GM19372 (cell line): ENCODE measurements around the gene ACKR1.

Experiments
- ATAC-seq: cut with Tn5 transposase; IDR thresholded peaks from one replicate; pipeline ENCODE4 v1.9.1; 2021; ENCODE audit warnings: mild to moderate bottlenecking, low read depth, moderate library complexity; ENCODE audit not compliant: unreplicated experiment

Gene ACKR1

DNA sequence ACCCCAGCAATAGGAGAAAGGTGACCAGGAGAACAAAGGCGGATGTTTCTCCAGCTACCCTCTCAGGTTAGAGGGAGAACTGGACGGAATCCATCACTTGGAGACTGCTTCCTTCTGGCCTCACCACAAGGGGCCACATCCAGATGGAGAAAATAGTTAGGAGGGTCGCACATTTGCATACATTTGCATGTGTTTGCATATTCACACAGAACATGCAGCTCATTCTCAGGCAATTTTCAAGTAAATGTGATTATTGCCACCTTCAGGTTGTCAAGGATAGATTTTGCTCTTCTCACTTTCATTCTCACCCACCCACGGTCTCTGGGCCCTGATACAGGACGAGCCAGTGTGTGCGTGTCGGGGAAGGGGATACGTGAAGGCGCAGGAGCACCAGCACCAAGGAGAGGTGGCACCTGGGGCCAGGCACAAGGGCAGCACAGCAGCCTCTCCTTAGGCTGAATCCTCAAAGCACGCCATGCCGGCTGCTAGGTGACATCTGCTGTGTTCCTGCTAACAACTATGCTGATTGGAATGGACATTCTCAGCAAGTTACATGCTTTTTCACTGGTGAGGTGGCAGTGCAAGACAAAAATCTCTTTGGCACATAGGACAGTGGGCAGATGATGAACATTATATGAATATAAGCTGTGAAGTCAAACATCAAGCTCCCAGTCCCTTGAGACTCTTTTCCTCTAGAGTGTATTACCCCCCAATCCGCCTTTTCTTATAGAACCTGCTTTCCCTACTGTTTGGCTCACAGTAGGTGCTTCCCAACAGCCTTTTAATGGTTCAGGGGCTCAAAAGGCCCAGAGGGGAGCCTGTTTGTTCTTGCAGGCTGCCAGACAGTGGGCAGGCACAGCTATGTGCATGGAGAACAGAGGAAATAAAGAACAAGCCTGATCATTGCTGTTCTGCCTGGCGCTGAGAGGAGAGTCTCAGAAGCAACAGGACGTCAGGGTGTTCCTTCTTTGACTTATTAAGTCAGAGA is 14.3 kb downstream of the ACKR1 start:
- no peak for ATAC-seq

DNA sequence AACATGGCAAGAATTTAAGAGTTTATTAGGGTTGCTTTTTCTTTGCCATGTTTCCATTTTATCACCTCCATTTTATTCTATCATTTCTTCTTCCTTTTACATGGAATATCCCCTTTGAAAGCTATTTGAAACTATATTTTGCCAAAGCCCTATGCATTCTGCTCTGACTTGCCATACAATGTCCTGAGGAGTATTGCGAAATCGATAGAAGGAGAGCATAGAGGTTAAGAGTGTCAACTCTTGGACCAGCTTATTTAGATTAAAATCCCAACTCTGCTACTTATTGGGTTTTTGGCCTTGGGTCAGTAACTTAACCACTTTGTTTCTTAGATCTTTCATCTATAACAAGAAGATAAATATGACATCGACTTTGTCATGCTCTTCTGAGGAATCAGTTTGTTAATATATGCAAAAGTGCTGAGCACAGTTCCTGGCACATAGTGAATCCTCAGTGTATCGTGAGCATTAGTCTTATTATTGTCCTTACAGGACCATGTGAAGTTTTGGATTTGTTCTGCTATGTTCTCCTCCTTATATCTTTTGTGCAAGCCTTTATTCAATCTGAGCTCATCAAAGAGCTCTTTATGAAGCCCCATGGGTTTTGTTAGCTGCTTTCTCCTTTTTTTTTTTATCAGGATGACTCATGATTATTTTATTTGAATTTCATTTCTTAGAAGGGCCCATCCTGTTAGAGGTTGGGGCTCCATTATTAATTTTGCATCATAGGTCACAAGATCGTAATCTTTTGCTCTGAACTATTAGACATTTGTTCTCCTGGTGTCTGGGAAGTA is 17.6 kb downstream of the ACKR1 start:
- no peak for ATAC-seq

DNA sequence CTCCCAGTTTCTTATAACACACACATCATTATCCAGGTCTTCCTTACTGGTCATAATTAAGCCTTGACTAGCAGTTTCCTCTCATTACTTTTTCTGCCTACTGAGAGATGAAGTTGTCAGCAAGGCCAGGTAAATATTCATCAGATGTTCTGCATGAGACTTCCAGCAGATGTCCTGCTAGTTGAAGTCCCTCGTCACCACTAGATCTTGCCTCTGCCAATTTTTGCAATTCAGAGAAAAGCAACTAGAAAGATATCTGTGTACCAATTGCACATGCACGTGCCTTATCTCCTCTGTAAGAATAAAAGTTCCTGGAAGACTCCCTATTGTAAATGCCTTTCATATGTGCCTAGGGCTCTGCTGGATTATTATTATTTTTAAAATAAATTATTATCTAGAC is 18.3 kb downstream of the ACKR1 start:
- ATAC-seq: no peak

DNA sequence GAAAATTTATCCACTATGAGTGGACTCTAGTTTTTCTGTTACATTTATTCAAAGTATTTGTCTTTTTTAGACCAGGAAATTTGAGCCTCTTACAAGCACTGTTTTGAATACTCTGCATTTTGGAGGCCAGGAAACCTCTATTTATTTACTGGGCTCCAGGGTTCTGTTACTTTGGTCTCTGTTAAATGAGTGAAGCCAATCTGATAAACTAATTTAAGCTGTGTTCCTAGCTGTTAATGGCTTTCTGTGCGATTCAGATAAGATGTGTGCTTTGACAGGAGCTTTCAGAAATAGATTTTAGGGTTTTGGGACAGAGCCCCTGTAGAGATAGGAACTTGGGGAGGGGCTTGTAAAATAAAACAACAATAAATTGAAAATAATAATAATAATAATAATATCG is 23.9 kb downstream of the ACKR1 start:
- ATAC-seq: no peak

DNA sequence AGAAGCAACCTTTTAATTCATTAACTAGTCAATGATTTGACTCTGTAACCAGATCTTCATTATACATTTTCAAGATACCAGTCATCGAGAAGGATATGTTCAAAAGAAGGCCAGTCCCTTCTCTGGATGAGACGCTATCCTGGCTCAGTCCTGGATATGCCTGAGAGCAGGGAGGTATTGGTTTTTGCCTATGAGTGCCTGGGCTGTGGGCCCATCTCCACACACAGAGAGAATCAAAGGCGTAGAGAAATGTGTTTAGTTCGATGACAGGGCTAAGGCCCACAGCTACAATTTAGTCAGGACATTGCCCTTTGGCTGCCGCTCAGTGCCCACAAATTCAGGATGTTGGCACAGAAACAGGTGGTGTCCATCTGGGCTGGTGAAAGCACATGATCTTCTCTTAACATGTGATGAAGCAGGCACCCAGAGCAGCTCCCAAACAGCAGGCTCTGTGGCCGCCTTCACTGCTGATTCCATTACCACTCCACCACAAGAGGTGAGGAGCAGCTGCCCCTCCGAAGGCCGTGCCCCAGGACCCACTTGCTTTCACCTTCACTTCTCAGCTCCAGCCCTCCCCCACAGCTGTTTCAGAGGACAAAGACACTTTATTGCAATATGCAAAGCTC is 24.7 kb downstream of the ACKR1 start:
- ATAC-seq: no peak

DNA sequence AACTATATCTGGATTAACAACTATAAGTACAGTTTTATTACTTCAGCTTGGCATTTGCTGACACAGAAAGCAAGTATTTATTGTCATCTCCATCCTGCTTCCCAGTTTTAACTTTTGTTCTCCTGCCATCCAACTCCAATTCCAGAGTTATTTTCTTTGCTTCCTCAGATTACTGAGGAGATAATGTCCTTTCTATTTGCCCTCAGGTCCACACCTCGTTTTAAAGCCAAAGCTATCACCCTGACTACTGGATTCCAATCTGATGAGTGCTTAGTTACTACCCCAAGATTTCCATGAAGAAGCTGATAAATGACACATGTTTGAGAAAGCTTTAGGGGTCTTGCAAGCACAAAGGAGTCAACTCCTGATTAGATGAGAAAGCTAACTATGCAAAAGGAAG is 25.2 kb downstream of the ACKR1 start:
- ATAC-seq: no peak

DNA sequence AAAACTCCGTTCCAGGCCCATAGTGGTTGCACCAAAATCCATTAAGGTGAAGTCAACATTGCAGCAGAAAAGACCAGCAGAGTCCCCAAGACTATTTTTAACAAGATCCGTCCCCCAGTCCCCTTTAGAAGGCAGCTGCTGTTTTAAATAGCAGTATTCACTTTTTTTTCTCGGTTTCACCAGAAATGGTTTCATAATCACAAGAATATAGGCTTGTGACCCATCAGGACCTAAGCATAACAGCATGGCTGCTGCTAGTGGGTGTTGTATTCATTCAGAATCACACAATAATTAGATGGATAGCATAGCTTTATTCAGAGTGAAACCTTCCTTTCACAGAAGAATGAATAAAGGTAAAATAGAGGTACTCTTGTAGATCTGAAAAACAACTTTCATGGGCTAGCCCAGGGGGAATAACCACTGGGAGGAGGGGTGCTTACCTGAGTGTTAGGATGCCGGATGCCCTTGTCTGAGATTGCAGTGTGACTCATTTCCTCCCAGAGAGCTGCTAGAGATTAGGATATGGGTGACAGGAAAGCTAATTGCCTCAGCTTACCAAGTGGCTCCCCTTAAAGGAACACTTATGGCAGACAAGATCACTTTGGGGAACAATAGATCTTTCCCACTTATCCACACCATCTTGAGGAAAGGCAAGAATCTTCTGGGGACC is 35.0 kb downstream of the ACKR1 start:
- ATAC-seq: no peak

DNA sequence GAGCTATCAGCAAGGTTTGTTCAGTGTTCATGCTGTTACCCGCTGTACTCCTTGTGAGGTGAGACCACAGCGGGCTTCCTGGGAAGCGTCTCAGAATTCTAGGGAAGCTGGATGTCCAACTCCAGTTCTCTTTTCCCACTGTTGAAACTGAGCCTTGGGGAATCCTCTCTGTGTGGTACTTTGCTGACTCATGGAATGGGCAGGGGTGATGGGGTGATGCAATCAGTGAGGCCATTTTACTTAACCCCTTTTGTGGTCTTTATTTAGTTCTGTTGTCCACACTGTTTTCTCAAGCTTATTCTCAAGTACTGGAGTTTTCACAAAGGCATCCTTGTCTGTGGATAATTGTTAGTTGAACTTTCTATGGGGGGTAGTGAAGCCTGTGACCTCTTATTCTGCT is 42.6 kb downstream of the ACKR1 start:
- ATAC-seq: no peak

DNA sequence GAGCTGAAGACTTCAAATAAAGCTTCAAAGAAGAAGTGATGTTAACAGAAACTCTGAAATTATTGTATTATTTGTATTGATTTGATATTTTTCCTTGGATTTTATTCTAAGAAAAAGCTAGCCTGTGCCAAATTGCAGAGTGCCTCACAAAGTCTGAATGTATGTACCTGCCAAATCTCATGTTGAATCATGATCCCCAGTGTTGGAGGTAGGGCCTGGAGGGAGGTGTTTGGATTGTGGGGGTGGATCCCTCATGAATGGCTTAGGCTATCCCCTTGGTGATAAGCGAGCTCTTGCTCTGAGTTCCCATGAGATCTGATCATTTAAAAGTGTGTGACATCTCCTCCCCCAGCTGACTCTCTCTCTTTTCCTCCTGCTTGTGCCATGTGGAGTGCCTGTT is 43.6 kb downstream of the ACKR1 start:
- no peak for ATAC-seq

DNA sequence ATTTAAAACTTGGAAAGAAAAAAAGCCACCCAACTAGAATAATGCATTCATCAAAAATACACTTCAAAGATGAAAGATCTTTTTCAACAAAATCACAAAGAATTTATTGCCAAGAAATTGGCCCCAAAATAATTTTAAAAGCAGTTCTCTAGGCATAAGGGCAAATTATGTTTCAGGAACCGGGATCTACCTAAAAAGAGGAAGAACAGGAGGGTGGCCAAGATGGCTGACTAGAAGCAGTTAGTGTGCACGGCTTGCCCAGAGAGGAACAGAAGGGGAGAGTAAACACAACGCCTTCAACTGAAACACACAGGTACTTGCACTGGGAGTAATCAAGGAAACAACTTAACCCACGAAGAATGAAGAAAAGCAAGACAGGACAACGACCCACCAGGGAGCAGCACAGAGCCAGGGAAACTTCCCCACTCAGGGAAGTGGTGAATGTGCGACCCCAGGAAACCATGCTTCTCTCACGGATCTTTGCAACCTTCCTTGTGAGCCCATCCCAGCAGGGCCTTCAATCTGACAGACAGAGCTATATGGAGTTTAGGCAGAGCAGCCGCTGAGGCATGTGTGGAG is 46.1 kb downstream of the ACKR1 start:
- no peak for ATAC-seq
